Activated CD4-positive, alpha-beta memory T cell treated with anti-CD3 and anti-CD28 coated beads for 36 hours (primary cell): Measurements from ENCODE around the gene OR1E2. TPM values are rescaled to one million over a fixed set of nuclear protein-coding genes. Genes with fewer than 3 reads are reported as not detected.
A peak's percentile ranks its signal among the peaks of the same experiment; 100 is the strongest.

ENCODE experiments used
- CTCF ChIA-PET: fragments of 350-600 bp; sonication (Branson Sonifier 250); formaldehyde crosslinking; loops from one replicate; lab custom pipeline; 2021; ENCODE audit warnings: antibody characterized with exemption, inconsistent platforms; lab: Charles Lee
- POLR2A ChIA-PET: fragments of 350-600 bp; sonication (Branson Sonifier 250); formaldehyde crosslinking; loops from one replicate; lab custom pipeline; 2021; ENCODE audit warnings: antibody characterized with exemption; lab: Charles Lee
- DNase-seq: peaks from one replicate; pipeline ENCODE4 v3.0.0-alpha.2; 2020
- H3K27ac Mint-ChIP-seq: one replicate; pipeline ENCODE4 v1.8.0; 2021; ENCODE audit warnings: mixed read lengths
- H3K27me3 Mint-ChIP-seq: one replicate; pipeline ENCODE4 v1.8.0; 2021; ENCODE audit warnings: mixed read lengths
- H3K36me3 Mint-ChIP-seq: one replicate; pipeline ENCODE4 v1.8.0; 2021; ENCODE audit warnings: mixed read lengths
- H3K4me1 Mint-ChIP-seq: one replicate; pipeline ENCODE4 v1.8.0; 2021; ENCODE audit warnings: low read depth, mixed read lengths
- H3K4me3 Mint-ChIP-seq: one replicate; pipeline ENCODE4 v1.8.0; 2021; ENCODE audit warnings: mild to moderate bottlenecking, mixed read lengths
- H3K9me3 Mint-ChIP-seq: one replicate; pipeline ENCODE4 v1.8.0; 2021; ENCODE audit warnings: mixed read lengths
- intact Hi-C: fragments of 100-400 bp; cut with micrococcal nuclease; formaldehyde crosslinking; loops from one replicate; pipeline ENCODE4 v1.15.1; 2023
- total RNA-seq, 2 experiments: library from RNA; stranded (reverse); gene quantifications; one replicate each; pipeline ENCODE4 v1.2.3, GENCODE V29; 2021

The OR1E2 gene
- total RNA-seq, 2 experiments from 2014 or later = not detected

DNA sequence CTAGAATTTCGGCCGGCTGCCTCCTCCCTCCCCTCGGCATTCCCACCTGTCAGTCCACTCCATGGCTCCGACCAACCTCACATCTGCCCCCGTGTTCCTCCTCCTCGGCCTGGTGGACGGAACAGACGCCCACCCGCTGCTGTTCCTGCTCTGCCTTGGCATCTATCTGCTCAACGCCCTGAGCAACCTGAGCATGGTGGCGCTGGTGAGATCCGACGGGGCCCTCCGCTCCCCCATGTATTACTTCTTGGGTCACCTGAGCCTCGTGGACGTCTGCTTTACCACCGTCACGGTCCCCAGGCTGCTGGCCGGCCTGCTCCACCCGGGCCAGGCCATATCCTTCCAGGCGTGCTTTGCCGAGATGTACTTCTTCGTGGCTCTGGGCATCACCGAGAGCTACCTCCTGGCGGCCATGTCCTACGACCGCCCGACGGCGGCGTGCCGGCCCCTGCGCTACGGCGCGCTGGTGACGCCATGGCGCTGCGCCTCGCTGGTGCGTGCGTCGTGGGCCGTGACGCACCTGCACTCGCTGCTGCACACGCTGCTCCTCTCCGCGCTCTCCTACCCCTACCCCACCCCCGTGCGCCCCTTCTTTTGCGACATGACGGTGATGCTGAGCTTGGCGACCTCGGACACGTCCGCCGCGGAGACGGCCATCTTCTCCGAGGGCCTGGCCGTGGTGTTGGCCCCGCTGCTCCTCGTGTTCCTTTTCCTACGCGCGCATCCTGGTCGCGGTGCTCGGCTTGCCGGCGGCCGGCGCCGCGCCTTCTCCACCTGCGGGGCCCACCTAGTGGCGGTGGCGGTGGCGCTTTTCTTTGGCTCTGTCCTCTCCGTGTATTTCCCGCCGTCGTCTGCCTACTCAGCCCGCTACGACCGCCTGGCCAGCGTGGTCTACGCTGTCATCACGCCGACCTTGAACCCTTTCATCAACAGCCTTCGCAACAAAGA lies 47.5 kb downstream of the OR1E2 start, which contains the start of gene OR3A2:
TSS of gene OR3A2 (minus strand) at position 440 of the 948 bp plus-strand sequence.
- H3K27ac Mint-ChIP-seq = peak within 1 kb of the TSS; percentile 16

More for the DNA sequence above, 47.5 kb downstream of the OR1E2 start, which contains the start of gene OR3A2:
- Mint-ChIP-seq H3K9me3 (no peaks in the 10 kb centered on the region), H3K4me1 (no peaks in the 10 kb centered on the region), H3K27me3 (peaks cover 11% of the 10 kb centered on the region), H3K4me3 (peak within 1 kb of the TSS; percentile 74), H3K36me3 (no peaks in the 10 kb centered on the region)
- intact Hi-C loops = no loop called here
- DNase-seq = peak; percentile 59
- POLR2A ChIA-PET = no interaction called here
- CTCF ChIA-PET = no interaction called here

Other genes starting within 250 kb of the OR1E2 start
- not detected for gene OR1A2, start 236.3 kb downstream of the OR1E2 start, total RNA-seq
- not detected for gene OR1A1, start 226.2 kb downstream of the OR1E2 start, total RNA-seq
- under 1 TPM in 1 of 2 experiments, not detected in 1; 0.26 TPM for gene OR3A1, start 135.5 kb downstream of the OR1E2 start, total RNA-seq
- 1 to 10 TPM; 2.4 to 2.7 TPM for gene OR3A2, start 47.5 kb downstream of the OR1E2 start, total RNA-seq
- not detected for gene OR1E1, start 35.4 kb downstream of the OR1E2 start, total RNA-seq
- not detected for gene OR3A3, start 22.5 kb downstream of the OR1E2 start, total RNA-seq
- not detected for gene SPATA22, start 38.0 kb upstream of the OR1E2 start, total RNA-seq
- not detected for gene ASPA, start 42.2 kb upstream of the OR1E2 start, total RNA-seq
- gene TRPV3, start 124.0 kb upstream of the OR1E2 start, total RNA-seq = under 1 TPM; 0.77 to 0.97 TPM
- gene TRPV1, start 175.6 kb upstream of the OR1E2 start, total RNA-seq = 1 to 10 TPM; 2.9 to 3.0 TPM
- 10 to 100 TPM; 12.3 to 12.4 TPM for gene SHPK, start 202.4 kb upstream of the OR1E2 start, total RNA-seq
- gene CTNS, start 202.9 kb upstream of the OR1E2 start, total RNA-seq = 10 to 100 TPM; 17.7 to 19.8 TPM
- gene TAX1BP3, start 234.7 kb upstream of the OR1E2 start, total RNA-seq = 10 to 100 TPM; 23.7 to 24.5 TPM
- gene EMC6, start 235.0 kb upstream of the OR1E2 start, total RNA-seq = 10 to 100 TPM; 49.3 to 55.4 TPM